NCI-H345 treated with DMSO at 0.1 percent for 48 hours (cell line): ENCODE measurements around the gene AZIN2.
"Not testable (repeated sequence)": the region's sequence is repeated elsewhere in the genome, so short reads cannot be mapped to it uniquely, and the experiment has no call there.

Source experiments
- DNase-seq: peaks from one replicate; lab custom pipeline; 2025; ENCODE audit not compliant: unreplicated experiment; lab: John Stamatoyannopoulos, UW

AZIN2 gene

GRCh38 chr1:33093004-33093403, 12.1 kb downstream of the AZIN2 start:
- DNase-seq: no peak

- no peak for DNase-seq
Measured at GRCh38 chr1:33094486-33094885, 13.5 kb downstream of the AZIN2 start.

- DNase-seq: peak; percentile 38
Measured at GRCh38 chr1:33094971-33095604, 14.1 kb downstream of the AZIN2 start.

- no peak for DNase-seq
Measured at GRCh38 chr1:33096363-33097005, 15.5 kb downstream of the AZIN2 start.

- DNase-seq: no peak
Measured at GRCh38 chr1:33097137-33097611, 16.2 kb downstream of the AZIN2 start.

- DNase-seq: no peak
Measured at GRCh38 chr1:33097762-33098161, 16.8 kb downstream of the AZIN2 start.

- DNase-seq: no peak
Measured at GRCh38 chr1:33098371-33098770, 17.4 kb downstream of the AZIN2 start.

- no peak for DNase-seq
Measured at GRCh38 chr1:33099290-33100118, 18.6 kb downstream of the AZIN2 start.

- not testable (repeated sequence) for DNase-seq
Measured at GRCh38 chr1:33100119-33100415, 19.1 kb downstream of the AZIN2 start.

GRCh38 chr1:33110477-33110876, 29.5 kb downstream of the AZIN2 start:
- DNase-seq: no peak

GRCh38 chr1:33111965-33112364, 31.0 kb downstream of the AZIN2 start:
- no peak for DNase-seq

GRCh38 chr1:33117440-33118085, 36.6 kb downstream of the AZIN2 start:
- no peak for DNase-seq

GRCh38 chr1:33118274-33118673, 37.3 kb downstream of the AZIN2 start:
- no peak for DNase-seq

- DNase-seq: no peak
Measured at GRCh38 chr1:33119050-33119449, 38.1 kb downstream of the AZIN2 start.

- DNase-seq: no peak
Measured at GRCh38 chr1:33119532-33120217, 38.7 kb downstream of the AZIN2 start.

GRCh38 chr1:33120436-33121231, 39.7 kb downstream of the AZIN2 start:
- DNase-seq: no peak

GRCh38 chr1:33121728-33122127, 40.8 kb downstream of the AZIN2 start:
- no peak for DNase-seq

- no peak for DNase-seq
Measured at GRCh38 chr1:33122483-33123178, 41.7 kb downstream of the AZIN2 start.

- DNase-seq: no peak
Measured at GRCh38 chr1:33123266-33123665, 42.3 kb downstream of the AZIN2 start.

- DNase-seq: not testable (repeated sequence)
Measured at GRCh38 chr1:33124647-33125046, 43.7 kb downstream of the AZIN2 start.
